GM21529 (cell line): ENCODE measurements around the gene AGAP3.

Experiments
- ATAC-seq: cut with Tn5 transposase; IDR thresholded peaks from one replicate; pipeline ENCODE4 v1.9.1; 2021; ENCODE audit not compliant: unreplicated experiment

Gene AGAP3

GRCh38 chr7:151134743-151135524 lies 48.7 kb downstream of the AGAP3 start:
- ATAC-seq, result no peak

DNA sequence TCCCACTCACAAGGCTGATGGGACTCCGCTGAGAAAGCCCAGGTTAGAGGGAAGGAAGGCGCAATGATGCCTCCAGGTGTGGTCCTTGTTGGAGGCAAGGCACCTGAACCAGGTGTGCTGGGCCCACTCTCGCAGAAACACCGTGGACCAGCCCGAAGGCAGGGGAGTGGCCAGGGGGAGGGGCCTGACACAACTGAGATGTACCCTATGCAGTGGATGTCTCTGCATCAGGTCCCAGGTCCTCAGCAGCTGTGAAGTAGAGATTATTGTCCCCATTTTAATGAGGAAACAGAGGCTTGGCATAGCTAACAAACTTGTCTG lies 49.2 kb downstream of the AGAP3 start:
- ATAC-seq, result no peak

DNA sequence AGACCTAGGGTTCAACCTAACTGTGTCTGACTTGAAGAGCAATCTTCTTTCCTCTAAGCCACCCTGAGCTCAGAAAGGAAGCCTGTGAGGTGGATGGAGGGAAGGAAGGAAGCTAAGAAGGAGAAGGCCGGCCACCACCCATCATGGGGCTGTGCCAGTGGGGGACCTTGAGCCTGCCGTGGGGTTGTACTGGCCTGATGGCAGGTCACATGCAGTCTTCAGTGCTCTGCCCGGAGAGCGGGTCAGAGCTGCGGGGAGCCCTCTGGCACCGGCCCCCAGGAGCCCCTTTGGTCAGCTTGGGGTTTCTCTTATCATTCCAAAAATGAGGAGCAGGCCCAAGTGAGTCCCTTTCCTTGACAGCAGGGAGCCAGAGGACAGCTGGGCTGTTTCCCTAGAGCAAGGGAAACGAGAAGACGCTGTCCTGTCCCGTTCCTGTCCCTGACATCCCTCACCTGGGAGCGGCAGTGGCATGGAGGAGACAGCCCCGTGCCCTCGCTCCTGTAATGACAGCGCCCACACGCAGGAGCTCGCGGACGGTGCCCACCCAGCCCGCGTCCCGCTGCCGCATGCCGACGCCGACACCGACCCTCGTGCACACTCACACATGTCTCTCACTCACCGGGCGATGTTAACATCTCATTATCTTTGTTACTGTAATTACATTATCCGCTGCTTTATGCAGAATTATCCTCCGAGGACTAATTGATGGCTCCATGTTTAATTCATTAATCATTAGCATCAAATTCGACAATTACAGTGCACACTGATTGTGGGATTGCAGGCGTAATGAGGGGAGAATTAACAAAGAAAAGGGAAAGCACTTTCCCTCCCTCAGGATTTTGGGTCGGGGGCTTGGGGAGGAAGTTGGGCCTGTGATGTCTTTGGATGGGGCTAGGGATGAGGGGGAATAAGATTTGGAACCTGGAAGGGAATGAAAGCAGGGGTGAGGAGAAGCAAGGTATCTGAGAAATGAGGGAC lies 49.9 kb downstream of the AGAP3 start:
- ATAC-seq, result no peak

GRCh38 chr7:151137076-151137675 lies 50.9 kb downstream of the AGAP3 start:
- ATAC-seq, result no peak

DNA sequence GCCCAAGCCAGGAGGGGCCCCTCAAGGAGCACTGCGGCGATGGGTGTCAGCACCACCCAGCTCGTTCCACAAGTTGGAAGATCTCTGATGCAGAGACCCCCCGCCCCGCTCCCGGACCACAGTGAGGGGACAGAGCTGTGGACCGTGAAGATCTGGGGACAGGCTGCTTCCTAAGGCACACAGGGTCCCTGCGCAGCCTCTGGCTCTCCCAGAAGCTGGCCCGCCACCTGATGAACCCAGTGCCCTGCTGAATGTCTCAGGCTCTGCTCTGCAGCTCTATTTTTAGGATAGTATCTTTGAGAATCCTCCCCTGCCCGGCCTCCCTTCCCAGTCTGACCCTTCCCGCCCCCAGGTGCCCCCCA lies 51.5 kb downstream of the AGAP3 start:
- no peak for ATAC-seq

- no peak for ATAC-seq
Measured at GRCh38 chr7:151138153-151138851, 52.0 kb downstream of the AGAP3 start.

- ATAC-seq, result no peak
Measured at GRCh38 chr7:151139071-151139790, 53.0 kb downstream of the AGAP3 start.

DNA sequence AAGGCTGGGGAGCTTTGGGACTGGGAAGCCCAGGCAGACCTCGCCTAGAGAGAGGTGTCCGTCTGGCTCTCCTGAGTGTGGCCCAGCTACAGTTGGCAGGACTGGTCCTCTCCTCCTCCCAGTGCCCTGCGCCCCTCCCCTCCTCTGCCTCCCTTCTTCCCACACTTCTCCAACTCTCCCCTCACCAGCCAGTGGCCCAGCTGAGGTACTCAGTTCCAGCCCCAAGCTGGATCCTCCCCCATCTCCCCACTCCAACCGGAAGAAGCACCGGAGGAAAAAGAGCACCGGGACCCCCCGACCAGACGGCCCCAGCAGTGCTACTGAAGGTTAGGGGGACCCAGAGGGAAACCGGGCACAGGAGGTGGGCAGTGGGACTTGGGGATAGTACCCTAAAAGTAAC lies 53.5 kb downstream of the AGAP3 start:
- no peak for ATAC-seq

DNA sequence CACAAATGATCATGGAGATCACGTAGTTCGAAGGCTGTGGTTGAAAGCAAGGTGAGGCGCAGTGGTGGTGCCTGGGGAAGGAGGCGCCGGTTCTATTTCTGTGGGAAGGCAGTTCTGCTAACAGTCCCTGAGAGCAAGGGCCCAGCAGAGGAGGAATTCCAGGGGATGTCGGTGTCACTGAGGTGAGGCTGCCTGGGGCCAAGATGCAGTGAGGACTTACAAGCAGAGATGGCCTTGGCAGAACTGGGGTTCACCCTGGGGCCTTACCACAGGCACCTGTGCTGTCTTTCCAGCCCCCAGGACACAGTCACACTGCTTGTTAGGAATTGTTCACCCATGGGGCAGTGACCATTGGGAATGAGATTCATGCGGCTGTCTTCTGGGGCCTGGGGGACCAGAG lies 54.6 kb downstream of the AGAP3 start:
- ATAC-seq, result no peak

DNA sequence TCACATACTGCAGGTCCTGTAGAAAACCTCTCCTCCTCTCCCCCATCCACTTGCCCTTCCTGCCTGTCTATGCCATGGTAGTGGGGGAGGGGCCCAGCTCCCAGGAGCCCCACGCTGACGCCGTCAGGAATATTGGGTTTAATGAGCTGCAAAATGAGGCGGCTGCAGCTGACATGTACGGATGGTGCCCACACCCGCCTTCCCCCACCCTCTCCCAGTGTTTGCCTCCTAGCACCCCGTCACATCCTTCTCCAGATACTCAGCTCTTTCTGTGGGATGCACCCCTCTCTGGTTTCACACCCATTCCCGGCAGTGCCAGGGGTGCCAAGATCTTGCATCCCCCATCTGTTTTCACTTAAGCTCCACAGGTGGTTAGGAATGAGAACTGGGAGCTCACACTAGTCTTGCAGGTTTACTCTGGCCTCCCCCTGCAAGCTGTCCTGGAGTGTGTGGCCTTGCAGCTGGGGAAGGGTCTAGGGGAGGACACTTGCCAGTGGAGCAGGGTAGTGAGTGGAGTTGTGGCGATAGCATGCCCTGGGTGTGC lies 55.1 kb downstream of the AGAP3 start:
- ATAC-seq, result no peak

GRCh38 chr7:151141855-151142685 lies 55.8 kb downstream of the AGAP3 start:
- no peak for ATAC-seq

GRCh38 chr7:151142686-151143040 lies 56.4 kb downstream of the AGAP3 start:
- ATAC-seq, result no peak

DNA sequence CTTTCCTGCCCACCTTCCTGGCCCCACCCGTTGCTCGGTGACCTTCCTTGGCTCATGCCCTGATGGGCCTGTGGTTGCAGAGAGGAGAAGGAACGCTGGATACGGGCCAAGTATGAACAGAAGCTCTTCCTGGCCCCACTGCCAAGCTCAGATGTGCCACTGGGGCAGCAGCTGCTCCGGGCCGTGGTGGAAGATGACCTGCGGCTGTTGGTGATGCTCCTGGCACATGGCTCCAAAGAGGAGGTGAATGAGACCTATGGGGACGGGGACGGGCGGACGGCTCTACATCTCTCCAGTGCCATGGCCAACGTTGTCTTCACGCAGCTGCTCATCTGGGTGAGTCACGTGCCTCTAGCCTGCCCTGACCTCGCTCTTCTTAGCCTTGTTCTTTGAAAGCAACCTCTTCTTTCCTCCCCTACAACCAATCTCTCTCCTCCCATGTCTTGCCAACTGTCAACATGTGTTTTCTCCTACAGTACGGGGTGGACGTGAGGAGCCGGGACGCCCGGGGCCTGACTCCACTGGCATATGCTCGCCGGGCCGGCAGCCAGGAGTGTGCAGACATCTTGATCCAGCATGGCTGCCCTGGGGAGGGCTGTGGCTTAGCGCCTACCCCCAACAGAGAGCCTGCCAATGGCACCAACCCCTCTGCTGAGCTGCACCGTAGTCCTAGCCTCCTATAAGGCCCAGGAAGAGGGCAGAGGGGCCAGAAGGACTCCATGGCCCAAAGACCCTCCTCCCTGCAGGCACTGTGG lies 57.2 kb downstream of the AGAP3 start:
- ATAC-seq, result no peak

DNA sequence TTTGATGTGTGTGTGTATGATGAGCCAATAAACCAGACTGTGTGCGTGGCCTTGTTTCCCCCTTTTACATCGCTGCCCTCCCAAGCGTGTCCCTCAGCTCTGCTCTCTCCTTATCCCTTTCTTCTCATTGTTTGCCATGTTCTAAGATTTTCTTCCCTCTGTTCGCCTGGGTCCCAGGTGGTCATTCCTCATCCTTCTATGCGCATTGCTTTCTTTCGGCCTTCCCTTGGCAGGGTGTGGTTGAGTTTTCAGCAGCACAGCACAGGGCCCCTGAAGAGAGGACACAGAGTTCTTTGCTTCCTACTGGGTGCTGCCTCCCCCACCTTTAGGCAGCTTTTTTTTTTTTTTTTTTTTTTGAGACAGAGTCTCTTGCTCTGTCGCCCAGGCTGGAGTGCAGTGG lies 58.1 kb downstream of the AGAP3 start:
- ATAC-seq, result no peak

GRCh38 chr7:151146761-151147160 lies 60.5 kb downstream of the AGAP3 start:
- no peak for ATAC-seq

GRCh38 chr7:151148319-151149259 lies 62.3 kb downstream of the AGAP3 start:
- no peak for ATAC-seq

DNA sequence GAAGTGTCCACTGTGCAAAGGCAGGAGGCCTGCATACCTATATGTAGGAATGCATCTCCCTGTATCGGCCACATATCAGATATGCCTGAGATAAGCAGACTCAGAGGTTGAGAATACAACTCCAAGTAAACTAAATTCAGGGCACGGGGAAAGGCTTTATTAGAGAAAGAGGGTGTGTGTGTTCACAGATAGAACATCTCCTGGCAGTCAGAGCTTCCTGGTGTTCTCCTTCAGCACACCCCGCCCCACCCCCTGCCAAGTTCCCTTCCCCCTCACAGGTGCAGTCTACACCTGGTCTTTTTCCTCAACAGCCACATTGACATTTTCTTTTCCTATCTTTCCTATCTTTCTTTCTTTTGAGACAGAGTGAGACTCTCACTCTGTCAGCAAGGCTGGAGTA lies 64.1 kb downstream of the AGAP3 start:
- no peak for ATAC-seq
